ENCODE results near the gene RPL41. TPM values are rescaled to one million over a fixed set of nuclear protein-coding genes. Genes with fewer than 3 reads are reported as not detected.
A peak's percentile ranks its signal among the peaks of the same experiment; 100 is the strongest.

The RPL41 gene
- total and polyA plus RNA-seq, 9 of the 15 experiments (the other 6 are each of a cell fraction or from before 2014, with no cell fraction given), result 3,403 to 11,276 (median 5,604) TPM

GRCh38 chr12:56116267-56117081 is at the start of gene RPL41 (continued):
- TF ChIP-seq ATF4 (CRISPR knock-in tag; IDR thresholded peaks at IDR 0.05) (no peak), ZNF431 (CRISPR knock-in tag; IDR thresholded peaks at IDR 0.05) (no peak; the same call in 1 of the 2 replicates), MAZ (CRISPR knock-in tag; conservative IDR thresholded peaks at IDR 0.05 in 1 of 2, IDR thresholded peaks at IDR 0.05 in 1 of 2) (peak; percentile 43 to 87), ZNF311 (CRISPR knock-in tag; IDR thresholded peaks at IDR 0.05) (no peak), ZNF12 (CRISPR knock-in tag; IDR thresholded peaks at IDR 0.05) (0 out of 2 replicates have a peak, but pooled peaks have one; percentile 66), NR4A1 (CRISPR knock-in tag; IDR thresholded peaks at IDR 0.05) (no peak), NR4A1 (tag; IDR thresholded peaks at IDR 0.05) (0 out of 2 replicates have a peak, but pooled peaks have one; percentile 56), AFF1 (IDR thresholded peaks at IDR 0.05; ENCODE audit: low read depth in 1 of 2, partially characterized antibody in 2 of 2) (peak; percentile 86), THRA (IDR thresholded peaks at IDR 0.05) (no peak), TAL1 (IDR thresholded peaks at IDR 0.05) (no peak), HMG20B (CRISPR knock-in tag; IDR thresholded peaks at IDR 0.05) (no peak), ZNF589 (CRISPR knock-in tag; IDR thresholded peaks at IDR 0.05; ENCODE audit: low read depth) (no peak), C11orf30 (IDR thresholded peaks at IDR 0.05; ENCODE audit: low read depth) (peak; percentile 55; the same call in 1 of the 2 replicates), RBM22 (IDR thresholded peaks at IDR 0.05; ENCODE audit: low read depth, low read length, poor library complexity, severe bottlenecking) (no peak), PHB (CRISPR knock-in tag; IDR thresholded peaks at IDR 0.05) (peak; percentile 52; the same call in 1 of the 2 replicates), MCM5 (IDR thresholded peaks at IDR 0.05; ENCODE audit: low read depth) (no peak), MEIS2 (IDR thresholded peaks at IDR 0.05; ENCODE audit: partially characterized antibody) (peak; percentile 10), FOXK1 (CRISPR knock-in tag; IDR thresholded peaks at IDR 0.05; ENCODE audit: borderline replicate concordance) (0 out of 2 replicates have a peak, but pooled peaks have one; percentile 76), HDGF (IDR thresholded peaks at IDR 0.05) (0 out of 2 replicates have a peak, but pooled peaks have one; percentile 4), USF2 (CRISPR knock-in tag; IDR thresholded peaks at IDR 0.05) (no peak), FOXP1 (CRISPR knock-in tag; IDR thresholded peaks at IDR 0.05) (no peak; the same call in 1 of the 2 replicates), ZNF263 (CRISPR knock-in tag; IDR thresholded peaks at IDR 0.05; ENCODE audit: borderline replicate concordance) (no peak; the same call in 1 of the 2 replicates)

Measured in K562 (cell line).